ENCODE data around the gene SH3BP4. TPM values are rescaled to one million over a fixed set of nuclear protein-coding genes. Genes with fewer than 3 reads are reported as not detected.

The SH3BP4 gene
- polyA plus RNA-seq, 1 donor (not counting 4 experiments of a cell fraction or from before 2014, with no cell fraction given), result 50.4 TPM

DNA sequence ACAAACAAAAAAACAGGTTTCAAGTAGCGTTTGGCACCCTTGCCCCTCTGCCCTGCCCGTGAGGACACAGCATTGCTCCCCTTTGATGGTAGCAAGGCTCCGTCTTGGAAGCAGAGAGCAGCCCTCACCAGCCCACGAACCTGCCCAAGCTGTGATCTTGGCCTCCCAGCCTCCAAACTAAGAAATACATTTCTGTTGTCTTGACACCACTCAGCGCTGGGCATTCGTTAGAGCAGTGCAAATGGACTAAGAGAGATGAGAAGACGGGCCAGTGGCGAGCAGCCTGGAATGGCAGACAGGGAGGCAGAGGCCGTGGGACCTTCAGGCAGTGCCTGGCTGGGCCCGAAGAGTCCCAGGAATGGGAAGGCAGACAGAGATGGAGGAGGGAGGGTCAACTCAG lies 109.8 kb downstream of the SH3BP4 start:
- Histone ChIP-seq H3K4me1 (ENCODE audit: control insufficient read depth, extremely low read depth, insufficient read depth, low read length) (no peaks in the 10 kb centered on the region), H3K27me3 (ENCODE audit: control insufficient read depth, extremely low read depth, insufficient read depth, low read length) (peaks cover 4% of the 10 kb centered on the region), H3K9ac (ENCODE audit: control insufficient read depth, extremely low read depth, insufficient read depth, low read length) (no peak overlapping the region), H3K27ac (ENCODE audit: control insufficient read depth, insufficient read depth, low read length) (no peak overlapping the region), H3K4me3 (ENCODE audit: control insufficient read depth in 2 of 3, extremely low read depth in 1 of 3, insufficient read depth in 2 of 3, low read depth in 1 of 3, low read length in 3 of 3) (no peak overlapping the region), H3K9me3 (ENCODE audit: control insufficient read depth, low read depth, low read length) (no peaks in the 10 kb centered on the region), H4K20me1 (ENCODE audit: control insufficient read depth, extremely low read depth, insufficient read depth, low read length) (no peaks in the 10 kb centered on the region), H3K4me2 (ENCODE audit: control insufficient read depth, extremely low read depth, insufficient read depth, low read depth, low read length) (no peak overlapping the region), H3K9me1 (ENCODE audit: control insufficient read depth, extremely low read depth, insufficient read depth, low read length) (no peaks in the 10 kb centered on the region), H3K79me2 (ENCODE audit: control insufficient read depth, insufficient read depth, low read length) (no peaks in the 10 kb centered on the region), H2AFZ (ENCODE audit: control insufficient read depth, low read length) (no peak overlapping the region), H3K36me3 (ENCODE audit: control insufficient read depth in 2 of 2, extremely low read depth in 1 of 2, insufficient read depth in 2 of 2, low read length in 2 of 2) (no peaks in the 10 kb centered on the region)
- FAIRE-seq, result no peak
- dilution Hi-C loops (cut with MboI; ENCODE audit: extremely low pct_ligation_motif_present, low sequenced_read_pairs), result no loop called here
- DNase-seq (ENCODE audit: low read depth, low spot score), result no peak
- TF ChIP-seq, protein P1, sequence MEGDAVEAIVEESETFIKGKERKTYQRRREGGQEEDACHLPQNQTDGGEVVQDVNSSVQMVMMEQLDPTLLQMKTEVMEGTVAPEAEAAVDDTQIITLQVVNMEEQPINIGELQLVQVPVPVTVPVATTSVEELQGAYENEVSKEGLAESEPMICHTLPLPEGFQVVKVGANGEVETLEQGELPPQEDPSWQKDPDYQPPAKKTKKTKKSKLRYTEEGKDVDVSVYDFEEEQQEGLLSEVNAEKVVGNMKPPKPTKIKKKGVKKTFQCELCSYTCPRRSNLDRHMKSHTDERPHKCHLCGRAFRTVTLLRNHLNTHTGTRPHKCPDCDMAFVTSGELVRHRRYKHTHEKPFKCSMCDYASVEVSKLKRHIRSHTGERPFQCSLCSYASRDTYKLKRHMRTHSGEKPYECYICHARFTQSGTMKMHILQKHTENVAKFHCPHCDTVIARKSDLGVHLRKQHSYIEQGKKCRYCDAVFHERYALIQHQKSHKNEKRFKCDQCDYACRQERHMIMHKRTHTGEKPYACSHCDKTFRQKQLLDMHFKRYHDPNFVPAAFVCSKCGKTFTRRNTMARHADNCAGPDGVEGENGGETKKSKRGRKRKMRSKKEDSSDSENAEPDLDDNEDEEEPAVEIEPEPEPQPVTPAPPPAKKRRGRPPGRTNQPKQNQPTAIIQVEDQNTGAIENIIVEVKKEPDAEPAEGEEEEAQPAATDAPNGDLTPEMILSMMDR (optimal IDR thresholded peaks at IDR 0.05 in 1 of 3, IDR thresholded peaks at IDR 0.05 in 1 of 3, conservative IDR thresholded peaks at IDR 0.05 in 1 of 3; ENCODE audit: extremely low read depth in 1 of 3, insufficient read depth in 2 of 3, low read length in 3 of 3), result no peak
- no peak for TF ChIP-seq EZH2 (IDR thresholded peaks at IDR 0.05; ENCODE audit: low read length)

DNA sequence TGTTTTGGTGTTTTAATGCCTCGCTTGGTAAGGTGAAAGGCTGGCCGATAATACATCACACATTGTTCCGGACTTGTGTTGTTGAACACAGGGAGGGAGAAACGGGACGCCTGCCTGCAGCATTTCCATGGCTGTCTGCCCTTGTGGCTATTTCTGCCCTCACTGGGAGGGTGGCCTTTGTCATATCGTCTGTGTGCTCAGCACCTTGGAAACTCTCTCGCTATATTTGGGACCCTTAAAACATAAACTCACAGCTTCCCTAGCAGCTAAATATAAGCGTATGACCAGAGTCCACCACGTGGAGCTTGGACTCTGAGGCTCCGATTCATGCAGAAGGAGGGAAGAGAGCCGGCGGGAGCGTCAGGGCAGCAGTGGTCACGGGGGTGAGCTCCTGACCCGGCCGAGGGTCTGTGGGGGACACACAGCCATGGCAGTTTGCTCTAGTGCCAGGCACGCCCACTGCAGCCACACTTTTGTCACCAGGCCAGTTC lies 111.7 kb downstream of the SH3BP4 start:
- Histone ChIP-seq H3K9me3 (ENCODE audit: control insufficient read depth, low read depth, low read length) (no peaks in the 10 kb centered on the region), H3K79me2 (ENCODE audit: control insufficient read depth, insufficient read depth, low read length) (no peaks in the 10 kb centered on the region), H3K9ac (ENCODE audit: control insufficient read depth, extremely low read depth, insufficient read depth, low read length) (no peak overlapping the region), H3K4me1 (ENCODE audit: control insufficient read depth, extremely low read depth, insufficient read depth, low read length) (no peaks in the 10 kb centered on the region), H2AFZ (ENCODE audit: control insufficient read depth, low read length) (no peak overlapping the region), H3K27ac (ENCODE audit: control insufficient read depth, insufficient read depth, low read length) (no peak overlapping the region), H3K4me3 (ENCODE audit: control insufficient read depth in 2 of 3, extremely low read depth in 1 of 3, insufficient read depth in 2 of 3, low read depth in 1 of 3, low read length in 3 of 3) (no peak overlapping the region), H3K9me1 (ENCODE audit: control insufficient read depth, extremely low read depth, insufficient read depth, low read length) (no peaks in the 10 kb centered on the region), H3K36me3 (ENCODE audit: control insufficient read depth in 2 of 2, extremely low read depth in 1 of 2, insufficient read depth in 2 of 2, low read length in 2 of 2) (no peaks in the 10 kb centered on the region), H3K27me3 (ENCODE audit: control insufficient read depth, extremely low read depth, insufficient read depth, low read length) (peaks cover 4% of the 10 kb centered on the region), H3K4me2 (ENCODE audit: control insufficient read depth, extremely low read depth, insufficient read depth, low read depth, low read length) (no peak overlapping the region), H4K20me1 (ENCODE audit: control insufficient read depth, extremely low read depth, insufficient read depth, low read length) (no peaks in the 10 kb centered on the region)
- DNase-seq (ENCODE audit: low read depth, low spot score) (no peak), FAIRE-seq (no peak)
- dilution Hi-C loops (cut with MboI; ENCODE audit: extremely low pct_ligation_motif_present, low sequenced_read_pairs), result no loop called here
- TF ChIP-seq, protein P1 (optimal IDR thresholded peaks at IDR 0.05 in 1 of 3, IDR thresholded peaks at IDR 0.05 in 1 of 3, conservative IDR thresholded peaks at IDR 0.05 in 1 of 3; ENCODE audit: extremely low read depth in 1 of 3, insufficient read depth in 2 of 3, low read length in 3 of 3), result no peak
- no peak for TF ChIP-seq EZH2 (IDR thresholded peaks at IDR 0.05; ENCODE audit: low read length)
